H9 (cell line): ENCODE results near the gene PIGB. TPM values are rescaled to one million over a fixed set of nuclear protein-coding genes. Genes with fewer than 3 reads are reported as not detected.

ENCODE experiments used
- DNase-seq: peaks from one replicate; pipeline ENCODE4 v3.0.0-alpha.2; 2017
- H2AFZ ChIP-seq: one replicate; pipeline ENCODE4 v1.6.1; 2013; ENCODE audit warnings: mild to moderate bottlenecking, low read length, control low read depth, moderate library complexity
- H2AK5ac ChIP-seq: 2 replicates; pipeline ENCODE4 v1.6.1; 2013; ENCODE audit warnings: low read length, control low read depth, mixed read lengths; ENCODE audit not compliant: insufficient read length
- H2BK120ac ChIP-seq: one replicate; pipeline ENCODE4 v1.6.1; 2013; ENCODE audit warnings: low read depth, mild to moderate bottlenecking, low read length, control low read depth, inconsistent platforms; ENCODE audit not compliant: poor library complexity, severe bottlenecking
- H2BK12ac ChIP-seq: 2 replicates; pipeline ENCODE4 v1.6.1; 2013; ENCODE audit warnings: low read length, control low read depth, mixed read lengths, low read depth; ENCODE audit not compliant: insufficient read length
- H2BK15ac ChIP-seq: 2 replicates; pipeline ENCODE4 v1.6.1; 2013; ENCODE audit warnings: low read depth, low read length, control low read depth
- H2BK20ac ChIP-seq: one replicate; pipeline ENCODE4 v1.6.1; 2013; ENCODE audit warnings: low read depth, mild to moderate bottlenecking, low read length, control low read depth, inconsistent platforms; ENCODE audit not compliant: poor library complexity, severe bottlenecking
- H2BK5ac ChIP-seq: 2 replicates; pipeline ENCODE4 v1.6.1; 2013; ENCODE audit warnings: low read length, control low read depth, mixed read lengths; ENCODE audit not compliant: insufficient read length
- H3K14ac ChIP-seq: 2 replicates; pipeline ENCODE4 v1.6.1; 2013; ENCODE audit warnings: low read length, control low read depth; ENCODE audit not compliant: insufficient read depth
- H3K18ac ChIP-seq: 2 replicates; pipeline ENCODE4 v1.6.1; 2013; ENCODE audit warnings: low read depth, mild to moderate bottlenecking, mixed read lengths, low read length, control low read depth; ENCODE audit not compliant: insufficient read length
- H3K23ac ChIP-seq: 2 replicates; pipeline ENCODE4 v1.6.1; 2013; ENCODE audit warnings: low read length, control low read depth, mixed read lengths, low read depth; ENCODE audit not compliant: insufficient read length
- H3K23me2 ChIP-seq: 2 replicates; pipeline ENCODE4 v1.6.1; 2013; ENCODE audit warnings: low read depth, mild to moderate bottlenecking, mixed read lengths, low read length, control low read depth; ENCODE audit not compliant: insufficient read length, poor library complexity, severe bottlenecking
- H3K27ac ChIP-seq: 2 replicates; pipeline ENCODE4 v1.5.1; 2013; ENCODE audit warnings: low read length, control low read depth, mixed read lengths, low read depth; ENCODE audit not compliant: insufficient read length
- H3K27me3 ChIP-seq: 2 replicates; pipeline ENCODE4 v1.6.1; 2013; ENCODE audit warnings: low read length, control low read depth, inconsistent platforms; ENCODE audit not compliant: insufficient read depth
- H3K4ac ChIP-seq: 2 replicates; pipeline ENCODE4 v1.6.1; 2013; ENCODE audit warnings: low read depth, mild to moderate bottlenecking, control low read depth, inconsistent platforms, low read length, moderate library complexity
- H3K4me1 ChIP-seq: 2 replicates; pipeline ENCODE4 v1.6.1; 2013; ENCODE audit warnings: low read length, control low read depth, inconsistent platforms; ENCODE audit not compliant: insufficient read depth
- H3K4me2 ChIP-seq: 2 replicates; pipeline ENCODE4 v1.6.1; 2013; ENCODE audit warnings: low read length, control low read depth, mixed read lengths; ENCODE audit not compliant: insufficient read length, insufficient read depth
- H3K56ac ChIP-seq: 2 replicates; pipeline ENCODE4 v1.6.1; 2013; ENCODE audit warnings: low read depth, mild to moderate bottlenecking, mixed read lengths, low read length, control low read depth; ENCODE audit not compliant: insufficient read length
- H3K79me1 ChIP-seq: 2 replicates; pipeline ENCODE4 v1.6.1; 2013; ENCODE audit warnings: low read depth, mild to moderate bottlenecking, moderate library complexity, low read length, control low read depth, inconsistent platforms; ENCODE audit not compliant: insufficient read depth, poor library complexity, severe bottlenecking
- H3K79me2 ChIP-seq: 2 replicates; pipeline ENCODE4 v1.6.1; 2013; ENCODE audit warnings: low read length, control low read depth, inconsistent platforms; ENCODE audit not compliant: insufficient read depth
- H3K9ac ChIP-seq: 2 replicates; pipeline ENCODE4 v1.6.1; 2013; ENCODE audit warnings: low read length, control low read depth, mixed read lengths; ENCODE audit not compliant: insufficient read length; ENCODE audit errors: extremely low read depth
- H3K9me3 ChIP-seq: one replicate; pipeline ENCODE4 v1.6.1; 2013; ENCODE audit warnings: low read depth, low read length, inconsistent platforms; ENCODE audit not compliant: control insufficient read depth
- H3T11ph ChIP-seq: one replicate; pipeline ENCODE4 v1.6.1; 2013; ENCODE audit warnings: mild to moderate bottlenecking, low read length, control low read depth, inconsistent platforms
- H4K20me1 ChIP-seq: one replicate; pipeline ENCODE4 v1.6.1; 2013; ENCODE audit not compliant: control insufficient read depth, insufficient read length, insufficient read depth
- H4K5ac ChIP-seq: 2 replicates; pipeline ENCODE4 v1.6.1; 2013; ENCODE audit warnings: low read depth, mild to moderate bottlenecking, mixed read lengths, low read length, control low read depth; ENCODE audit not compliant: insufficient read length
- H4K8ac ChIP-seq: replicated peaks from 2 replicates; pipeline ENCODE4 v1.6.1; 2013; ENCODE audit warnings: low read length, control low read depth, mixed read lengths, low read depth; ENCODE audit not compliant: insufficient read length
- H4K91ac ChIP-seq: 2 replicates; pipeline ENCODE4 v1.6.1; 2013; ENCODE audit warnings: low read depth, mild to moderate bottlenecking, moderate library complexity, mixed read lengths, low read length, control low read depth; ENCODE audit not compliant: insufficient read length
- H3K27ac Mint-ChIP-seq, 3 experiments: 2 replicates in 2 of 3; 3 replicates in 1 of 3; pipeline ENCODE4 v1.8.0; 2020 to 2021; ENCODE audit warnings: mixed read lengths in 3 of 3, mild to moderate bottlenecking in 1 of 3, moderate library complexity in 1 of 3
- H3K27me3 Mint-ChIP-seq: 2 replicates; pipeline ENCODE4 v1.8.0; 2021; ENCODE audit warnings: low read depth, mild to moderate bottlenecking, moderate library complexity, mixed read lengths
- H3K36me3 Mint-ChIP-seq, 3 experiments: 2 replicates in 2 of 3; 3 replicates in 1 of 3; pipeline ENCODE4 v1.8.0; 2020 to 2021; ENCODE audit warnings: low read depth in 3 of 3, mixed read lengths in 3 of 3; ENCODE audit not compliant: insufficient read depth in 1 of 3
- H3K4me1 Mint-ChIP-seq, 2 experiments: 2 replicates each; pipeline ENCODE4 v1.8.0; 2020; ENCODE audit warnings: mixed read lengths in 2 of 2
- H3K4me3 Mint-ChIP-seq, 2 experiments: 2 replicates in 1 of 2; 3 replicates in 1 of 2; pipeline ENCODE4 v1.8.0; 2020 to 2021; ENCODE audit warnings: mild to moderate bottlenecking in 2 of 2, mixed read lengths in 2 of 2, moderate library complexity in 1 of 2
- H3K9me3 Mint-ChIP-seq, 2 experiments: 2 replicates in 1 of 2; 3 replicates in 1 of 2; pipeline ENCODE4 v1.8.0; 2020; ENCODE audit warnings: mild to moderate bottlenecking in 2 of 2, mixed read lengths in 2 of 2, moderate library complexity in 1 of 2
- CTCF ChIP-seq: fragments of 200-600 bp; sonication (generic); conservative IDR thresholded peaks from 3 replicates; pipeline ENCODE4 v1.8.0; 2021; ENCODE audit warnings: antibody characterized with exemption, mild to moderate bottlenecking
- WGBS: extraction: QIAGEN DNeasy Blood & Tissue Kit; methylation state at CpG from one replicate; pipeline ENCODE4 v1.1.7; 2013; ENCODE audit warnings: missing lambda C conversion rate, low lambda C conversion rate, mixed read lengths; ENCODE audit not compliant: insufficient read length; ENCODE audit errors: extremely low coverage; 5-methylcytosine and 5-hydroxymethylcytosine counted together
- total RNA-seq: library from RNA; stranded (reverse); gene quantifications from 2 replicates; pipeline ENCODE4 v1.2.1, GENCODE V29; 2021

PIGB gene
- total RNA-seq, 1 experiment from 2014 or later, result 6.7 TPM

- Histone ChIP-seq H3K14ac (no peak overlapping the region), H3K9me3 (no peaks in the 10 kb centered on the region), H2BK5ac (no peak overlapping the region), H2BK12ac (no peak overlapping the region), H4K91ac (no peak overlapping the region), H2AFZ (no peak overlapping the region), H4K20me1 (no peaks in the 10 kb centered on the region), H2BK20ac (no peak overlapping the region), H3K4ac (no peak overlapping the region), H3K23ac (no peak overlapping the region), H3K18ac (no peak overlapping the region), H3K27ac (no peak overlapping the region), H3K27me3 (no peaks in the 10 kb centered on the region), H3K56ac (no peak overlapping the region), H3K79me2 (no peaks in the 10 kb centered on the region), H4K8ac (no peak overlapping the region), H3K4me1 (no peaks in the 10 kb centered on the region), H3K23me2 (no peaks in the 10 kb centered on the region), H2BK15ac (no peak overlapping the region), H2BK120ac (no peak overlapping the region), H4K5ac (no peak overlapping the region), H3T11ph (no peak overlapping the region), H3K79me1 (no peaks in the 10 kb centered on the region), H3K9ac (no peak overlapping the region), H3K4me2 (no peak overlapping the region), H2AK5ac (no peak overlapping the region)
- Mint-ChIP-seq H3K36me3 (no peaks in the 10 kb centered on the region; a peak in 1 of 7 replicates), H3K27me3 (no peaks in the 10 kb centered on the region), H3K4me3 (no peak overlapping the region), H3K27ac (no peak overlapping the region), H3K9me3 (no peaks in the 10 kb centered on the region), H3K4me1 (no peaks in the 10 kb centered on the region)
- no peak for DNase-seq
- TF ChIP-seq CTCF, result no peak
- no CpG with 5 or more reads among the region's 1 CpG for WGBS
These were observed 48.0 kb downstream of the PIGB start for GRCh38 chr15:55366981-55367380.
